Measurements from ENCODE around the gene GUCY1A2. TPM values are rescaled to one million over a fixed set of nuclear protein-coding genes. Genes with fewer than 3 reads are reported as not detected.
A peak's percentile ranks its signal among the peaks of the same experiment; 100 is the strongest.
"Not testable (repeated sequence)": the region's sequence is repeated elsewhere in the genome, so short reads cannot be mapped to it uniquely, and the experiment has no call there.

Gene GUCY1A2
- polyA plus RNA-seq (2013, experiment 1 of 2): 1.2 TPM
- polyA plus RNA-seq (2013, experiment 2 of 2): 1.4 TPM

GRCh38 chr11:107018219-107018901, at the start of gene GUCY1A2:
Gene GUCY1A2 (minus strand): TSS chr11:107018476. CDS start chr11:107018055, 421 bp downstream.
- Histone ChIP-seq H2BK15ac (ENCODE audit: low read depth, poor library complexity, severe bottlenecking) (peak within 1 kb of the TSS; percentile 90), H3K23ac (ENCODE audit: low read length in 2 of 2) (peak within 1 kb of the TSS in 1 of 2 experiments; percentile 80), H3K27ac (ENCODE audit: low read length, poor library complexity, severe bottlenecking) (no peak within 1 kb of the TSS), H2BK5ac (ENCODE audit: low read depth, low read length, poor library complexity, severe bottlenecking) (no peak within 1 kb of the TSS), H3K36me3 (ENCODE audit: control insufficient read depth in 1 of 2, insufficient read depth in 2 of 2, low read depth in 1 of 2, low read length in 2 of 2) (no peaks in the 10 kb centered on the region), H3K79me1 (replicated peaks; ENCODE audit: low read length, poor library complexity, severe bottlenecking) (no peaks in the 10 kb centered on the region), H3K9ac (ENCODE audit: low read length) (peak within 1 kb of the TSS; percentile 75), H3K4ac (ENCODE audit: low read depth in 1 of 2, low read length in 2 of 2) (peak within 1 kb of the TSS in 1 of 2 experiments; percentile 67), H3K18ac (ENCODE audit: low read depth in 1 of 2, low read length in 2 of 2) (peak within 1 kb of the TSS; percentile 83 to 87), H4K8ac (ENCODE audit: low read length) (peak within 1 kb of the TSS; percentile 85), H3K4me2 (ENCODE audit: low read length, poor library complexity, severe bottlenecking) (peak within 1 kb of the TSS; percentile 80), H4K91ac (ENCODE audit: low read length) (peak within 1 kb of the TSS; percentile 61), H2BK120ac (ENCODE audit: low read depth, low read length) (peak within 1 kb of the TSS; percentile 89), H3K4me3 (ENCODE audit: insufficient read depth in 1 of 2, low read depth in 1 of 2, low read length in 2 of 2) (peak within 1 kb of the TSS; percentile 67 to 81), H3K27me3 (ENCODE audit: control insufficient read depth in 1 of 2, insufficient read depth in 1 of 2, low read length in 2 of 2) (peaks cover 0 to 14% of the 10 kb centered on the region in 2 experiments), H2BK12ac (ENCODE audit: low read length in 2 of 2) (peak within 1 kb of the TSS; percentile 77 to 89), H2AK5ac (ENCODE audit: low read length, severe bottlenecking) (no peak within 1 kb of the TSS), H3K14ac (ENCODE audit: low read length in 2 of 2) (no peak within 1 kb of the TSS), H3K4me1 (ENCODE audit: control insufficient read depth, insufficient read depth, low read depth, low read length) (peaks cover 19% of the 10 kb centered on the region), H2AFZ (ENCODE audit: low read depth, low read length) (peak within 1 kb of the TSS; percentile 77), H3K9me3 (ENCODE audit: control insufficient read depth, low read length) (no peaks in the 10 kb centered on the region)
- WGBS: 2% methylated on average over 26 of the region's 67 CpGs
- DNase-seq: peak; percentile 44

- Histone ChIP-seq H3K23ac (ENCODE audit: low read length in 2 of 2) (no peak overlapping the region), H3K4me3 (ENCODE audit: insufficient read depth in 1 of 2, low read depth in 1 of 2, low read length in 2 of 2) (no peak overlapping the region), H3K14ac (ENCODE audit: low read length in 2 of 2) (no peak overlapping the region), H2BK5ac (ENCODE audit: low read depth, low read length, poor library complexity, severe bottlenecking) (no peak overlapping the region), H3K36me3 (ENCODE audit: control insufficient read depth in 1 of 2, insufficient read depth in 2 of 2, low read depth in 1 of 2, low read length in 2 of 2) (no peaks in the 10 kb centered on the region), H2AFZ (ENCODE audit: low read depth, low read length) (peak overlapping the region; percentile 27), H2BK15ac (ENCODE audit: low read depth, poor library complexity, severe bottlenecking) (no peak overlapping the region), H4K91ac (ENCODE audit: low read length) (no peak overlapping the region), H3K79me1 (replicated peaks; ENCODE audit: low read length, poor library complexity, severe bottlenecking) (no peaks in the 10 kb centered on the region), H3K4ac (ENCODE audit: low read depth in 1 of 2, low read length in 2 of 2) (no peak overlapping the region), H3K9ac (ENCODE audit: low read length) (no peak overlapping the region), H3K18ac (ENCODE audit: low read depth in 1 of 2, low read length in 2 of 2) (peak overlapping the region in 1 of 2 experiments; percentile 40), H3K27me3 (ENCODE audit: control insufficient read depth in 1 of 2, insufficient read depth in 1 of 2, low read length in 2 of 2) (no peaks in the 10 kb centered on the region), H3K4me1 (ENCODE audit: control insufficient read depth, insufficient read depth, low read depth, low read length) (no peaks in the 10 kb centered on the region), H3K4me2 (ENCODE audit: low read length, poor library complexity, severe bottlenecking) (no peak overlapping the region), H2AK5ac (ENCODE audit: low read length, severe bottlenecking) (no peak overlapping the region), H3K9me3 (ENCODE audit: control insufficient read depth, low read length) (peaks cover 21% of the 10 kb centered on the region), H2BK120ac (ENCODE audit: low read depth, low read length) (no peak overlapping the region), H4K8ac (ENCODE audit: low read length) (no peak overlapping the region), H2BK12ac (ENCODE audit: low read length in 2 of 2) (no peak overlapping the region), H3K27ac (ENCODE audit: low read length, poor library complexity, severe bottlenecking) (no peak overlapping the region)
- WGBS: 100% methylated on average over 1 of the region's 1 CpG
- no peak for DNase-seq
Measured at GRCh38 chr11:107054391-107054790, 36.1 kb upstream of the GUCY1A2 start.

GRCh38 chr11:107051332-107051731, 33.1 kb upstream of the GUCY1A2 start:
- H2BK15ac ChIP-seq (ENCODE audit: low read depth, poor library complexity, severe bottlenecking): not testable (repeated sequence)

GRCh38 chr11:107050899-107051298, 32.6 kb upstream of the GUCY1A2 start:
- H3K23ac ChIP-seq (ENCODE audit: low read length in 2 of 2): not testable (repeated sequence)
- WGBS: 95% methylated on average over 2 of the region's 2 CpGs

More at GRCh38 chr11:107051332-107051731, 33.1 kb upstream of the GUCY1A2 start:
- not testable (repeated sequence) for H3K4me1 ChIP-seq (ENCODE audit: control insufficient read depth, insufficient read depth, low read depth, low read length); H2AFZ ChIP-seq (ENCODE audit: low read depth, low read length); H3K27me3 ChIP-seq (ENCODE audit: control insufficient read depth in 1 of 2, insufficient read depth in 1 of 2, low read length in 2 of 2); H3K27ac ChIP-seq (ENCODE audit: low read length, poor library complexity, severe bottlenecking); H4K91ac ChIP-seq (ENCODE audit: low read length); H3K14ac ChIP-seq (ENCODE audit: low read length in 2 of 2); H3K4me3 ChIP-seq (ENCODE audit: insufficient read depth in 1 of 2, low read depth in 1 of 2, low read length in 2 of 2); H3K36me3 ChIP-seq (ENCODE audit: control insufficient read depth in 1 of 2, insufficient read depth in 2 of 2, low read depth in 1 of 2, low read length in 2 of 2); H2BK5ac ChIP-seq (ENCODE audit: low read depth, low read length, poor library complexity, severe bottlenecking); H2AK5ac ChIP-seq (ENCODE audit: low read length, severe bottlenecking); H3K18ac ChIP-seq (ENCODE audit: low read depth in 1 of 2, low read length in 2 of 2); H3K9ac ChIP-seq (ENCODE audit: low read length); H3K4me2 ChIP-seq (ENCODE audit: low read length, poor library complexity, severe bottlenecking); H2BK120ac ChIP-seq (ENCODE audit: low read depth, low read length); H4K8ac ChIP-seq (ENCODE audit: low read length); H3K79me1 ChIP-seq (replicated peaks; ENCODE audit: low read length, poor library complexity, severe bottlenecking); H3K4ac ChIP-seq (ENCODE audit: low read depth in 1 of 2, low read length in 2 of 2); H2BK12ac ChIP-seq (ENCODE audit: low read length in 2 of 2); DNase-seq; H3K23ac ChIP-seq (ENCODE audit: low read length in 2 of 2)
- peaks cover 21% of the 10 kb centered on the region for H3K9me3 ChIP-seq (ENCODE audit: control insufficient read depth, low read length)
- 54% methylated on average over 4 of the region's 4 CpGs for WGBS

More at GRCh38 chr11:107050899-107051298, 32.6 kb upstream of the GUCY1A2 start:
- H3K4ac ChIP-seq (ENCODE audit: low read depth in 1 of 2, low read length in 2 of 2); H3K18ac ChIP-seq (ENCODE audit: low read depth in 1 of 2, low read length in 2 of 2); H3K27ac ChIP-seq (ENCODE audit: low read length, poor library complexity, severe bottlenecking); DNase-seq; H3K4me2 ChIP-seq (ENCODE audit: low read length, poor library complexity, severe bottlenecking); H3K36me3 ChIP-seq (ENCODE audit: control insufficient read depth in 1 of 2, insufficient read depth in 2 of 2, low read depth in 1 of 2, low read length in 2 of 2); H2BK5ac ChIP-seq (ENCODE audit: low read depth, low read length, poor library complexity, severe bottlenecking); H3K4me1 ChIP-seq (ENCODE audit: control insufficient read depth, insufficient read depth, low read depth, low read length); H4K91ac ChIP-seq (ENCODE audit: low read length); H2AK5ac ChIP-seq (ENCODE audit: low read length, severe bottlenecking); H3K79me1 ChIP-seq (replicated peaks; ENCODE audit: low read length, poor library complexity, severe bottlenecking); H3K27me3 ChIP-seq (ENCODE audit: control insufficient read depth in 1 of 2, insufficient read depth in 1 of 2, low read length in 2 of 2); H3K9ac ChIP-seq (ENCODE audit: low read length); H4K8ac ChIP-seq (ENCODE audit: low read length); H3K4me3 ChIP-seq (ENCODE audit: insufficient read depth in 1 of 2, low read depth in 1 of 2, low read length in 2 of 2); H2BK120ac ChIP-seq (ENCODE audit: low read depth, low read length); H2BK15ac ChIP-seq (ENCODE audit: low read depth, poor library complexity, severe bottlenecking); H2BK12ac ChIP-seq (ENCODE audit: low read length in 2 of 2); H3K14ac ChIP-seq (ENCODE audit: low read length in 2 of 2); H2AFZ ChIP-seq (ENCODE audit: low read depth, low read length): not testable (repeated sequence)
- peaks cover 21% of the 10 kb centered on the region for H3K9me3 ChIP-seq (ENCODE audit: control insufficient read depth, low read length)
